Measurements from ENCODE around the gene PGBD5. TPM values are rescaled to one million over a fixed set of nuclear protein-coding genes. Genes with fewer than 3 reads are reported as not detected.

Gene PGBD5
- polyA plus RNA-seq, 1 donor from 2014 or later: not detected

GRCh38 chr1:230366504-230366915 lies 59.6 kb downstream of the PGBD5 start:
- Mint-ChIP-seq H3K4me3 (no peak overlapping the region), H3K27me3 (peaks cover 7% of the 10 kb centered on the region), H3K9me3 (peaks cover 0 to 3% (median 0%) of the 10 kb centered on the region in 3 donors), H3K36me3 (no peaks in the 10 kb centered on the region), H3K27ac (no peak overlapping the region), H3K4me1 (no peaks in the 10 kb centered on the region)

- H3K9me3 Mint-ChIP-seq: peaks cover 0 to 3% (median 0%) of the 10 kb centered on the region in 3 donors
- H3K4me3 Mint-ChIP-seq: no peak overlapping the region
- peak overlapping the region in 1 of 3 donors; percentile 9 for H3K27ac Mint-ChIP-seq
- no peaks in the 10 kb centered on the region for H3K4me1 Mint-ChIP-seq
- peaks cover 7% of the 10 kb centered on the region for H3K27me3 Mint-ChIP-seq
- no peaks in the 10 kb centered on the region for H3K36me3 Mint-ChIP-seq
Observed at GRCh38 chr1:230365723-230366307, 60.3 kb downstream of the PGBD5 start.

- H3K4me3 Mint-ChIP-seq: no peak overlapping the region
- peaks cover 8% of the 10 kb centered on the region for H3K27me3 Mint-ChIP-seq
- H3K4me1 Mint-ChIP-seq: no peaks in the 10 kb centered on the region
- H3K27ac Mint-ChIP-seq: no peak overlapping the region
- peaks cover 0 to 3% (median 3%) of the 10 kb centered on the region in 3 donors for H3K9me3 Mint-ChIP-seq
- no peaks in the 10 kb centered on the region for H3K36me3 Mint-ChIP-seq
Observed at GRCh38 chr1:230362949-230363348, 63.2 kb downstream of the PGBD5 start.

- Mint-ChIP-seq H3K9me3 (peaks cover 0 to 3% (median 3%) of the 10 kb centered on the region in 3 donors), H3K27ac (peak overlapping the region in 1 of 3 donors; percentile 53), H3K4me1 (no peaks in the 10 kb centered on the region), H3K36me3 (no peaks in the 10 kb centered on the region), H3K4me3 (no peak overlapping the region), H3K27me3 (peaks cover 8% of the 10 kb centered on the region)
Observed at GRCh38 chr1:230361941-230362340, 64.2 kb downstream of the PGBD5 start.

GRCh38 chr1:230359992-230360668 lies 66.0 kb downstream of the PGBD5 start:
- Mint-ChIP-seq H3K36me3 (no peaks in the 10 kb centered on the region), H3K4me1 (no peaks in the 10 kb centered on the region), H3K27ac (no peak overlapping the region), H3K27me3 (peaks cover 7% of the 10 kb centered on the region), H3K9me3 (peaks cover 0 to 3% (median 3%) of the 10 kb centered on the region in 3 donors), H3K4me3 (no peak overlapping the region)

- no peaks in the 10 kb centered on the region for H3K36me3 Mint-ChIP-seq
- peaks cover 0 to 3% (median 0%) of the 10 kb centered on the region in 3 donors for H3K9me3 Mint-ChIP-seq
- no peak overlapping the region for H3K4me3 Mint-ChIP-seq
- no peak overlapping the region for H3K27ac Mint-ChIP-seq
- no peaks in the 10 kb centered on the region for H3K4me1 Mint-ChIP-seq
- peaks cover 5% of the 10 kb centered on the region for H3K27me3 Mint-ChIP-seq
Observed at GRCh38 chr1:230356869-230357794, 69.0 kb downstream of the PGBD5 start.

- peaks cover 3% of the 10 kb centered on the region for H3K27me3 Mint-ChIP-seq
- H3K36me3 Mint-ChIP-seq: no peaks in the 10 kb centered on the region
- H3K27ac Mint-ChIP-seq: no peak overlapping the region
- no peak overlapping the region for H3K4me3 Mint-ChIP-seq
- H3K4me1 Mint-ChIP-seq: no peaks in the 10 kb centered on the region
- peaks cover 0 to 3% (median 0%) of the 10 kb centered on the region in 3 donors for H3K9me3 Mint-ChIP-seq
Observed at GRCh38 chr1:230356190-230356589, 69.9 kb downstream of the PGBD5 start.

GRCh38 chr1:230355594-230355993 lies 70.5 kb downstream of the PGBD5 start:
- Mint-ChIP-seq H3K9me3 (peaks cover 0 to 2% (median 0%) of the 10 kb centered on the region in 3 donors), H3K36me3 (no peaks in the 10 kb centered on the region), H3K27ac (no peak overlapping the region), H3K27me3 (peaks cover 3% of the 10 kb centered on the region), H3K4me1 (no peaks in the 10 kb centered on the region), H3K4me3 (no peak overlapping the region)

- H3K36me3 Mint-ChIP-seq: no peaks in the 10 kb centered on the region
- peaks cover 1% of the 10 kb centered on the region for H3K27me3 Mint-ChIP-seq
- H3K27ac Mint-ChIP-seq: no peak overlapping the region
- no peak overlapping the region for H3K4me3 Mint-ChIP-seq
- no peaks in the 10 kb centered on the region for H3K4me1 Mint-ChIP-seq
- no peaks in the 10 kb centered on the region for H3K9me3 Mint-ChIP-seq
Observed at GRCh38 chr1:230355128-230355527, 71.0 kb downstream of the PGBD5 start.

- Mint-ChIP-seq H3K27me3 (peaks cover 1% of the 10 kb centered on the region), H3K4me3 (no peak overlapping the region), H3K4me1 (no peaks in the 10 kb centered on the region), H3K27ac (no peak overlapping the region), H3K36me3 (no peaks in the 10 kb centered on the region), H3K9me3 (no peaks in the 10 kb centered on the region)
Observed at GRCh38 chr1:230354005-230354404, 72.1 kb downstream of the PGBD5 start.

- H3K4me3 Mint-ChIP-seq: no peak overlapping the region
- no peaks in the 10 kb centered on the region for H3K4me1 Mint-ChIP-seq
- H3K27me3 Mint-ChIP-seq: peaks cover 1% of the 10 kb centered on the region
- H3K9me3 Mint-ChIP-seq: no peaks in the 10 kb centered on the region
- H3K27ac Mint-ChIP-seq: peak overlapping the region in 1 of 3 donors; percentile 42
- no peaks in the 10 kb centered on the region for H3K36me3 Mint-ChIP-seq
Observed at GRCh38 chr1:230352537-230352936, 73.6 kb downstream of the PGBD5 start.

GRCh38 chr1:230351983-230352382 lies 74.1 kb downstream of the PGBD5 start:
- no peak overlapping the region for H3K27ac Mint-ChIP-seq
- peaks cover 1% of the 10 kb centered on the region for H3K27me3 Mint-ChIP-seq
- H3K4me3 Mint-ChIP-seq: no peak overlapping the region
- H3K36me3 Mint-ChIP-seq: no peaks in the 10 kb centered on the region
- H3K4me1 Mint-ChIP-seq: peaks cover 0 to 1% (median 0%) of the 10 kb centered on the region in 3 donors
- no peaks in the 10 kb centered on the region for H3K9me3 Mint-ChIP-seq

- H3K4me3 Mint-ChIP-seq: no peak overlapping the region
- H3K27ac Mint-ChIP-seq: no peak overlapping the region
- no peaks in the 10 kb centered on the region for H3K27me3 Mint-ChIP-seq
- H3K36me3 Mint-ChIP-seq: no peaks in the 10 kb centered on the region
- peaks cover 0 to 2% (median 0%) of the 10 kb centered on the region in 3 donors for H3K4me1 Mint-ChIP-seq
- no peaks in the 10 kb centered on the region for H3K9me3 Mint-ChIP-seq
Observed at GRCh38 chr1:230351514-230351913, 74.6 kb downstream of the PGBD5 start.

GRCh38 chr1:230350208-230350921 lies 75.8 kb downstream of the PGBD5 start:
- Mint-ChIP-seq H3K27ac (no peak overlapping the region), H3K4me1 (peaks cover 0 to 2% (median 0%) of the 10 kb centered on the region in 3 donors)

More at GRCh38 chr1:230350208-230350921, 75.8 kb downstream of the PGBD5 start:
- H3K27me3 Mint-ChIP-seq: no peaks in the 10 kb centered on the region
- H3K4me3 Mint-ChIP-seq: no peak overlapping the region
- no peaks in the 10 kb centered on the region for H3K36me3 Mint-ChIP-seq
- H3K9me3 Mint-ChIP-seq: no peaks in the 10 kb centered on the region

Data from IgD-negative memory B cell (primary cell).